MG63 (cell line): ENCODE data around the gene TSKS. TPM values are rescaled to one million over a fixed set of nuclear protein-coding genes. Genes with fewer than 3 reads are reported as not detected.

Source experiments
- DNase-seq: peaks from one replicate; pipeline ENCODE4 v3.0.0-alpha.2; 2020
- H3K27me3 ChIP-seq: fragments of 250-450 bp; sonication (Bioruptor Pico); 2 replicates; pipeline ENCODE4 v1.5.1; 2020; ENCODE audit warnings: mild to moderate bottlenecking, moderate library complexity
- H3K36me3 ChIP-seq: fragments of 250-450 bp; sonication (Bioruptor Pico); 2 replicates; pipeline ENCODE4 v1.5.1; 2020; ENCODE audit warnings: mild to moderate bottlenecking, moderate library complexity
- H3K4me3 ChIP-seq: fragments of 250-450 bp; sonication (Bioruptor Pico); 2 replicates; pipeline ENCODE4 v1.5.1; 2020; ENCODE audit warnings: mild to moderate bottlenecking, moderate library complexity
- H3K9me3 ChIP-seq: fragments of 250-450 bp; sonication (Bioruptor Pico); 2 replicates; pipeline ENCODE4 v1.5.1; 2020; ENCODE audit warnings: mild to moderate bottlenecking, moderate library complexity
- total RNA-seq: library from RNA; depleted of rRNA; stranded (reverse); fragments of >200 nt; shearing (Covaris generic); gene quantifications from 2 replicates; pipeline ENCODE4 v1.2.3, GENCODE V29; 2014; ENCODE audit warnings: low replicate concordance

TSKS gene
- total RNA-seq, 1 experiment from 2014 or later = not detected

DNA sequence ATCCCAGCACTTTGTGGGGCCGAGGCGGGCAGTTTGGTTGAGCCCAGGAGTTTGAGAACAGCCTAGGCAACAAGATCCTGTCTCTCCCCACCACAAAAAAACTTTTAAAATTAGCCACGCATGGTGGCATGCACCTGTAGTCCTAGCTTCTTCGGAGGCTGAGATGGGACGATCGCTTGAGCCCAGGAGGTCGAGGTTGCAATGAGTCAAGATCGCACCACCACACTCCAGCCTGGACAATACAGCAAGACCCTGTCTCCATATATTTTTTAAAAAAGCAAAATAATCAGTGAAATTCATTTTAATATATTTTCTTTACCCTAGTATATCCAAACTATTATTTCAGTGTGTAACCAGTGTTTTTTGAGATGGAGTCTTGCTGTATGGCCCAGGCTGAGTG is 11.9 kb upstream of the TSKS start:
- Histone ChIP-seq H3K36me3 (peaks cover 36% of the 10 kb centered on the region), H3K27me3 (no peaks in the 10 kb centered on the region), H3K4me3 (no peak overlapping the region), H3K9me3 (no peaks in the 10 kb centered on the region)
- no peak for DNase-seq

DNA sequence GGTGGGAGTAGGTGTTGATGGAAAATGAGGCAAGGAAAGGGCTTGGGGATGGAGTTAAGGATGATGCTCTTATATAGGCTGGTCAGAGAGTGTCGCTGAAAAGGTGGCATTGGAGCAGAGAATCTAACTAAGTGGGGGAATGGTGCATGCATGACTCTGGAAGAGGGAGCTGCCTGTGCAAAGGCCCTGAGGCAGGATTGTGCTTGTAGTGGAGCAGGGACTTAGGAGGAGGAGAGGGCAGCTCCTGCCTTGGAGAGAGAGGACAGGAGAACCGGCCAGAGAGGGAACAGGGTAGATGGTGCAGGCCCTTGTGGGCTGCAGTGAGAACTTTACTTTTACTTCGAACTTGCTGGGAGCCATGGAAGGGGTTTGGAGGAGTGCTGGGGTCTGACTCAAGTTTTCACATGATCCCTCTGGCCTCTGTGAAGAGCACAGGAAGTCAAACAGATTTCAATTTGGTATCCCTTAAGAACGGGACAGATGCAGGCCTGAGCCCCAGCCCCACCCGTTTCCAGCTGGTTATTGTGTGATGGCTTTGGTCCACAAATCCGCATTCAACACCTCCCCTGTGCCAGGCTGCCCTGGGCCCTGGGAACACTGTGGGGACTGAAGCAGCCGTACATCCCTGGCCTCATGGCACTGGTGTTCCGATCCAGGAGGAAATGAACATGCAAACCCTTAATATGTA is 10.7 kb upstream of the TSKS start:
- no peak overlapping the region for H3K4me3 ChIP-seq
- DNase-seq = no peak
- no peaks in the 10 kb centered on the region for H3K27me3 ChIP-seq
- peaks cover 42% of the 10 kb centered on the region for H3K36me3 ChIP-seq
- H3K9me3 ChIP-seq = no peaks in the 10 kb centered on the region

DNA sequence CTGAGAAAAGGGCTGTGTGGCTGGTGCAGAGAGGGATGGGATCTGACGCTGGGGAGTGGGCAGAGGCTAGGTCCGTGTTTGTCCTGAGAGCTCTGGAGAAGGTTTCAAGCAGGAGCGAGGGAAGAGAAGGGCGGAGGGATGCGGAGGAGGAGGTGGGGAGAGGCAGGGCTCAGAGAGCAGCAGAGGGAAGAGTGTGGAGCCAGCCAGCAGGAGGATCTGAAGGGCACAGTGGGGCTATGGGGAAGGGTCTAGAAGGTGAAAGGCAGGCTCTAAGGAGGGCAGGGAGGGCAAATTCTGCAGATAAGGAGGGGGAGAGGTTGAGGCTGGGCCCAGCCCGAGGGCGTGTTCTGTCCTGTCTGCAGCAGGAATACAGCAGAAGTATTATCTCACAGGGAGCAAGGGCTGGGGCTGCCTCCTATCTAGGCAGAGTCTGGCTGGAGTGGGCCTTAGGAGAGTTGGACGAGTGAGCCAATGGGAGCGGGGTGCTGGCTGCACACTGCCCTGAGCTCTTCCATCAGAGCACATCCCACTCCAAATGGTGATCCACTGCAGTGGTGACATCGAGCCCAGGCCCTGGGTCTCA is 9.8 kb upstream of the TSKS start:
- no peak overlapping the region for H3K4me3 ChIP-seq
- peaks cover 43% of the 10 kb centered on the region for H3K36me3 ChIP-seq
- H3K9me3 ChIP-seq = no peaks in the 10 kb centered on the region
- no peaks in the 10 kb centered on the region for H3K27me3 ChIP-seq
- no peak for DNase-seq

DNA sequence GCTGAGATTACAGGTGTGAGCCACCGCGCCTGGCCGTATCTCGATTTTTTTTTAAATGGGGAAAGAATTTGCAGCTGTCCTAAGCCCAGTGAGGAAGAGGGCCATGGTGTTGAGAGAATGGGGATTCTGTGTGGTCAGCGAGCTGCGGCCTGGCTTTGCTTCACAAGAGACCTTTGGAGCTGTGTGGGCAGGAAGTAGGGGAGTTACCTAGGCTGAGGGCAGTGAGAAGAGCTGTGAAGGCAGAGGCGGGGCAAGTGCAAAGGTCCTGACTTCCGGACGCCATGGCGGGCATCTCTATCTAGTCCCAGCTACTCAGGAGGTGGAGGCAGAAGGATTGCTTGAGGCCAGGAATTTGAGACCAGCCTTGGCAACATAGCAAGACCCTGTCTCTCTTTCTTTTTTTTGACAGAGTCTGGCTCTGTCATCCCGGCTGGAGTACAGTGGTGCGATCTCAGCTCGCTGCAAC is 8.6 kb upstream of the TSKS start:
- Histone ChIP-seq H3K27me3 (no peaks in the 10 kb centered on the region), H3K4me3 (no peak overlapping the region), H3K36me3 (peaks cover 42% of the 10 kb centered on the region), H3K9me3 (no peaks in the 10 kb centered on the region)
- no peak for DNase-seq

DNA sequence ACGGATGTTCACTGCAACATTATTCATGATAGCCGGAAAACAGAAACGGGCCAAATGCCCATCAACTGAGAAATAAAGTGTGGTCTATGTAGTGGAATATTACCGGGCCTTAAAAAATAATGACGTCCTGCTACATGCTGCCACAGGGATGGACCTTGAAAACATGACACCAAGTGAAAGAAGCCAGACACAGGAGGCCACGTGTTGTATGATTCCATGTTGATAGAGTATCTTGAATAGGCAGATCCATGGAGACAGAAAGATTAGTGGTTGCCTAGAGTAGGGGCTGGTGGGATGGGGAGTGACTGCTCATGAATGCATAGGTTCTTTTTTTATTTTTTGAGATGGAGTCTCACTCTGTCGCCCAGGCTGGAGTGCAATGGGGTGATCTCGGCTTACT is 7.4 kb upstream of the TSKS start:
- no peaks in the 10 kb centered on the region for H3K27me3 ChIP-seq
- H3K4me3 ChIP-seq = no peak overlapping the region
- DNase-seq = no peak

DNA sequence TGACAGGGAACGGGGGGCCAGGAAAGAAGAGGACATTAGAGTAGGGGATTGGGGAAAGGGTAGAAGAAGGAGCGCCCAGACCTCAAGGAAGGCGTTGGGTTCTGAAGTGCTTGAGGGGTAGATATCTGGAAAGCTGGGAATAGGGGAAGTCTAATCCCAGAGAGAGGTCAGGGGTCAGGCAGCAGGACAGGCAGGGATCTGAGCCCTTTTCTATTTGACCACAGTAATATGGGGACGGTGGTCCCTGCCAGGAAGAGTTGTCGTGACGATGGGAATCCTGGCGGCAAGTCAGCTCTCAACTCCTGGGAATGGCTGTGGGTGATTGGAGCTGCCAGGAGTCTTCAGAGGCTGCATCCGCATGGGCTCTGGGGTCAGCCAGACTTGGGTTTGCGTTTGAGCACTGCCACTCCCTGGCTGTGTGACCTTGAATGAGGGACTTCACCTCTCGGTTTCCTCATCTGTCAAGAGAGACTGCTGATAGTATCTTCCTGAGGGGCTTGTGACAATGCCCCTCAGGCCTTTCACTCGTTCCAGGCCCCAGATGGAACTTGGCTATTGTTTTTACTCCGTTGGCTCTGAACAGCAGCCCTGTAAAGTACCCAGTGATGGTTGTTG is 5.0 kb upstream of the TSKS start:
- DNase-seq = no peak
- no peaks in the 10 kb centered on the region for H3K27me3 ChIP-seq

More for the DNA sequence above, 7.4 kb upstream of the TSKS start:
- no peaks in the 10 kb centered on the region for H3K9me3 ChIP-seq
- peaks cover 36% of the 10 kb centered on the region for H3K36me3 ChIP-seq

DNA sequence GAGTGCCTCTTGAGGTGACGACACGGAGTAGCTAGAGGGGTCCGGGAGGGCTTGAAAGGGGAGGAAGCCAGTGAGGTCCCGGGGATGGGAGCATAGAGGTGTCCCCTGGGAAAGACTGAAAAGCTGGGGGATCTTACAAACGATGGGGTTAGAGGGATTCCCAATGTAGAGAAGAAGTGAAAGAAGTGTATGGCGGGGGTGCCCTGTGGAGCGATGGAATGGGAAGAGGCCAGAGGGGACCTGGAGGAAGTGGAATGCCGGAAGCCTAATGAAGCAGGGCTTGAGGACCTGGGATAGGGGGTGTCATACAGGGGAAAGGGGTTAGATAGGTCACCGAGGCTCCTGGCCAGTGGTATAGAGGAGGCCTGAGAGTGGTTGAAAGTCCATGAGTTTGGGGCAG is 4.3 kb upstream of the TSKS start:
- H3K4me3 ChIP-seq = peak overlapping the region; percentile 98
- H3K9me3 ChIP-seq = no peaks in the 10 kb centered on the region
- DNase-seq = no peak
- H3K36me3 ChIP-seq = peaks cover 23% of the 10 kb centered on the region
- no peaks in the 10 kb centered on the region for H3K27me3 ChIP-seq

More for the DNA sequence above, 5.0 kb upstream of the TSKS start:
- peaks cover 23% of the 10 kb centered on the region for H3K36me3 ChIP-seq
- H3K9me3 ChIP-seq = no peaks in the 10 kb centered on the region
- H3K4me3 ChIP-seq = peak overlapping the region; percentile 98

DNA sequence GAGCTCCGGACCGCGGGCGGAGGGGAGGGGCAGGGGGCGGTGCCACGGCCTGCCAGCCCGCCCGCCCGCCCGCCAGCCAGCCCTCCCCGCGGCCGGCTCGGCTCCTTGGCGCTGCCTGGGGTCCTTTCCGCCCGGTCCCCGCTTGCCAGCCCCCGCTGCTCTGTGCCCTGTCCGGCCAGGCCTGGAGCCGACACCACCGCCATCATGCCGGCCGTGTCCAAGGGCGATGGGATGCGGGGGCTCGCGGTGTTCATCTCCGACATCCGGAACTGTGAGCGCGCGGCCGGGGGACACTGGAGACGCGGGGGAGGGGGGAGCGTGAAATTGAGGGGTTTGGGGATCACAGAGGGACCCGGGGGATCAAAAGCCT is 3.8 kb upstream of the TSKS start, which contains the start of gene AP2A1:
Gene AP2A1, plus strand, starts transcription at position 72 of the 370 bp plus-strand sequence. Its CDS starts 133 bp downstream, at position 205.
- Histone ChIP-seq H3K27me3 (no peaks in the 10 kb centered on the region), H3K9me3 (no peaks in the 10 kb centered on the region), H3K36me3 (peaks cover 23% of the 10 kb centered on the region), H3K4me3 (peak within 1 kb of the TSS; percentile 98)
- no peak for DNase-seq

DNA sequence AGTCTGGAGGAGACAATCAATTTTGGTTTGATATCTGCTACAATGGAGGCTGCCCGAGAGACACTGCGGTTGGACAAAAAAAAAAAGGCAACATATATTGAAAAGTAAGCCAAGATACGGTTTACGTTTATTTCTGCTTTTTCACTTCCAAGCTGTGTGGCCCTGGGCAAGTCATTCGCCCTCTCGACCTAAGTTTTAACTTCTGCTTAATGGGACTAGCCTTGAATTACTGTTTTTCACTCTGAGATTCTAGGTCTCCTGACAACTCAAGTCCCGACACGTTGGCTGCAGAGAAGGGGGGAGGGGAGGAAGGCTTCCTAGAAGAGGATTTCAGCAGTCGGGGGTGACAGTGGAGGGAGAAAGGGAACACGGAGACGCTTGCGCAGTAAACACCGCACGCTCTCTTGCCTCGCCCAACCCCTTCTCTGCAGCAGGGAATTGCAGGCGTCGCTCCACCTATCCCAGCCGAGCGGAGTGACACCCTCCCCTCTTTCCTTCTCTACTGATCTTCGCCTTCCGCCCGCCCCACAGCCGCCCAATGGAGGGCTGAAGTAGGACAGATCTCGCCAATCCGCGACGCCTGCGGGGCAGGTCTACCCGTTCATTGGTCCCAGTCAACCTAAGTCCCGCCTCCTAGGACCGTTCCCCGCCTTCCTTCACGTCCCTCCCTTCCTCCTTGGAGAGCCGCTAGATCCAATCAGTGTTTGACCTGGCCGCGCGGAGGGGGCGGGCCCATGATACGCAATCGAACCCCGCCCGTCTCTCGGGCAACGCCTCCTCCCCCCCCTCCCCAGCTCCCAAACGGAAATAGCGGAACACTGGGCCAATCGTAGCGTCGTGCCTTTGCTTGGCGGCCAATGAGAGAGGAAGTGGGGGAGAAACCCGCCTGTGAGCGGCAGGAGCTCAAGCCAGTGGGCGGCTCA is 3.2 kb upstream of the TSKS start:
- Histone ChIP-seq H3K4me3 (peak overlapping the region; percentile 42), H3K36me3 (peaks cover 19% of the 10 kb centered on the region), H3K9me3 (no peaks in the 10 kb centered on the region), H3K27me3 (no peaks in the 10 kb centered on the region)
- DNase-seq = peak; percentile 100

DNA sequence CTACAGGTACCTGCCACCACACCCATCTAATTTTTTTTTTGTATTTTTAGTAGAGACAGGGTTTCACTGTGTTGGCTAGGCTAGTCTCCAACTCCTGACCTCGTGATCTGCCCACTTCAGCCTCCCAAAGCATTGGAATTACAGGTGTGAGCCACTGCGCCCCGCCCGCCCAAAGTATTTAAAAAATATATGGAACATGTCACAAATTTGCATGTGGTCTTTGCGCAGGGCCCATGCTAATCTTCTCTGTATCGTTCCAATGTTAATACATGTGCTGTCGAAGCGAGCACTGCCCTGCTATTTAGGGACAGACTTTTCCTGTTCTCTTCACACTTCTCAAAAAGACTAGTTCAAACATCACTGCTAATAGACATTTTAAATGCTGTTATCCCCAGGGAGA is 1.2 kb upstream of the TSKS start:
- Histone ChIP-seq H3K27me3 (no peaks in the 10 kb centered on the region), H3K36me3 (peaks cover 10% of the 10 kb centered on the region), H3K9me3 (no peaks in the 10 kb centered on the region), H3K4me3 (no peak overlapping the region)
- no peak for DNase-seq

DNA sequence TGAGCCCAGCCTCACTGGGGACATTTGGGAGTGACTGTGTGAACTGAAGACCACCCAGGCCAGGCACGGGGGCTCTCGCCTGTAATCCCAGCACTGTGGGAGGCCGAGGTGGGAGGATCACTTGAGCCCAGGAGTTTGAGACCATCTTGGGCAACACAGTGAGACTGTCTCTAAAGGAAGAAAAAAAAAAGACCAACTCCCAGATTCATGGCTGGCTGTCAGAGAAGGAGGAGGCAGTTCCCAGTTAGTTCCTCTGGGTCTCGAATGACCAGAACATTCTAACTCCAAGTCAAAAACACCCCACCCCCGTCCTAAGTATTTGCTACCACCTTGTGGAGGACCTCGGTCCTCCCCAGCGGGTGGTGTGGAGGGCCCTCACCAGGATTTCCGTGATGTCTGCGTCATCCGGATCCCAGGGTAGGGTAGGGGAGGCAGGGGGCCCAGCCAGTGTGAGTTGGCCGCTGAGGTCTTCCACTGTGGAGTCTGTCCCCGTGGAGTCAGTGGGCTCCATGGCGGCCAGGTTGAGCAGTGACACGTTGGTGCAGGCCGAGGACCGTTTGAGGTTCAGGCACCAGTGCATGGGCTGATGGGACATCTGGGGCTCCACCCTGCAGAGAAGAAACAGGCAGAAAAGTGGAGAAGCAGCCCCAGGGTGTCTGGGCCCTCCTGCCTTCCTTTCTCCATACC is 1.3 kb downstream of the TSKS start:
- Histone ChIP-seq H3K36me3 (no peaks in the 10 kb centered on the region), H3K4me3 (no peak overlapping the region), H3K9me3 (peaks cover 2% of the 10 kb centered on the region; the same call in 1 of the 2 replicates), H3K27me3 (no peaks in the 10 kb centered on the region)
- no peak for DNase-seq

DNA sequence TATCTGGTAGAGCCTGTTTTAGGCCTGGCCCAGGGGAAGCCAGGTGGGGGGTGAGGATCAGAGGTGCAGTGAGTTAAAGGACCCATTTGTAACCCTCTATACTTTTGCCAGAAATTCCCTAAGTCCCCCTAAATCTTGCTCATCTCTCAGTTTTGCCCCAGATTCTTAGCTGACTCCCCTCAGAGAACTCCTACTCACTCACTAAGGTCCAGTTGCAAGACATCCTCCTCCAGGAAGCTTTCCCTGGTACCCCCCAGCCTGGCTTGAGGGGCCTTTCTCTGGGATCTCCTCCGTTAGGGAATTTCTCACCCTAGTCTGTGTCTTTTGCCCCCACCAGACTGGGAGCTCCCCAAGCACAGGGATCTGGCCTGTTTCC is 1.9 kb downstream of the TSKS start:
- H3K4me3 ChIP-seq = no peak overlapping the region
- H3K9me3 ChIP-seq = peaks cover 3% of the 10 kb centered on the region; the same call in 1 of the 2 replicates
- no peaks in the 10 kb centered on the region for H3K27me3 ChIP-seq
- no peak for DNase-seq
- no peaks in the 10 kb centered on the region for H3K36me3 ChIP-seq

DNA sequence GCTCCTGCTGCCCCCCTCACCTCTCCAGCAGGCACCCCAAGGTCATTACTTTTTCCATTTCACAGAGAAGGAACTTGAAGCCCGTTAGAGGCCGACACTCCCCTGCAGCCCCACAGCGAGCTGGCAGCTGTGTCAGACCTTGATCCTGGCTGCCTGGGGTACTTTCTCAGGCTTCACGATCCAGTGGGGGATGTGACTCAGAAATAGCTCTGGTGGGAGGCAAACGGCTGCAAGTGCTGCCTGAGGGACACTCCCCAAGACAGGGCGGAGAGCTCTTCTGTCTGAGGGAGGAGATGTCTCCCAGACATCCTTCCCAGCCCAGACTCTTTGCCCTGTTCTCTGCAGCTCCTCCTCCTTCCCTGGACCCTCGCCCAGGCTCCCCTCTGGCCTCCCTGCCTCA is 4.8 kb downstream of the TSKS start:
- H3K36me3 ChIP-seq = no peaks in the 10 kb centered on the region
- H3K9me3 ChIP-seq = peaks cover 5% of the 10 kb centered on the region; the same call in 1 of the 2 replicates
- H3K27me3 ChIP-seq = no peaks in the 10 kb centered on the region
- no peak overlapping the region for H3K4me3 ChIP-seq
- peak; percentile 38 for DNase-seq

DNA sequence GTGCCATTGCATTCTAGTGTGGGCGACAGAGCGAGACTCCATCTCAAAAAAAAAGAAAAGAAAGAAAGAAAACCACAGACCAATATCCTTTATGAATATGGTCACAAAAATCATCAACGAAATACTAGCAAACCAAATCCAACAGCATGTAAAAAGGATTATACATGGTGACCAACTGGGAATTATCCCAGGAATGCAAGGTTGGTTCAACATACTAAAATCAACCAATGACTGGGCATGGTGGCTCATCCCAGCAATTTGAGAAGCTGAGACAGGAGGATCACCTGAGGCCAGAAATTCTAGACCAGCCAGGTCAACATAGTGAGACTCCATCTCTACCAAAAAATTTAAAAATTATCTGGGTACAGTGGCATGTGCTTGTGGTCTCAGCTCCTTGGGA is 7.2 kb downstream of the TSKS start:
- H3K27me3 ChIP-seq = no peaks in the 10 kb centered on the region
- peaks cover 5% of the 10 kb centered on the region; the same call in 1 of the 2 replicates for H3K9me3 ChIP-seq
- no peaks in the 10 kb centered on the region for H3K36me3 ChIP-seq
- DNase-seq = no peak
- no peak overlapping the region for H3K4me3 ChIP-seq

DNA sequence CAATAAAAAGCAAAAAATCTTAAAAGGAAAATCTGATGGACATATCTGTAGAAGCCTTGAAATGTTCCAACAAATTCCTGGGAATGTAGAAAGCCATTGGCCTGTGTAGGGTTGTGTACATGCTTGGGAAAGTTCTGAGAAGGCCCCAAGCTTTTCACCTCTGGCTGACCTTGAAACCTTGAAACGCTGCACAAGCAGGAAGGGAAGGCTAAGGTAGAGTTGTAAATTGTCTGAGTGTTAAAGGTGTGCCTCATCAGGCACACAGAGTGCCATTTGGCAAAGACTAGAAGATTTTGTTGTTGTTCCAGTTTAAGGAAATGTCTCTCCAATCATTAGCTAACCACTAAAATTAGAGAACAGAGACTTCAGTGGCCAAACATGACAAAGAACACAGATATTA is 10.4 kb downstream of the TSKS start:
- DNase-seq = no peak
- H3K27me3 ChIP-seq = no peaks in the 10 kb centered on the region
- no peak overlapping the region for H3K4me3 ChIP-seq
- peaks cover 5% of the 10 kb centered on the region; the same call in 1 of the 2 replicates for H3K9me3 ChIP-seq
- no peaks in the 10 kb centered on the region for H3K36me3 ChIP-seq

DNA sequence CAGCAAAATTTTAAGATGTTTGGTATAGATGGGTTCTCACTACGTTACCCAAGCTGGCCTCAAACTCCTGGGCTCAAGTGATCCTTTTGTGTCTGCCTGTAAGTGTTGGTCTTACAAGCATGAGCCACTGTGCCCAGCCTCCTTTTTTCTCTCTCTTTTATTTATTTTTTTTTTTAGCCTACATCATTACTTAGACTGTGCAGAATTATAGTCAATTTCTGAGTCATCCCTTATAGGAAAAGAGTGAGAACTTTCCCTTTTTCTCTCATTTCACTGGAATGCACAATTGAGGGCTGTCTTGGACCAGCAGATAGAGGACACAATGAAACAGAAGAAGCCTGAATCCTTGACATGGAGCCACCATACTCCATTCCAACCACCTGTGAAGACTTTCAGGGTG is 13.3 kb downstream of the TSKS start:
- no peak for DNase-seq
- H3K27me3 ChIP-seq = no peaks in the 10 kb centered on the region
- no peaks in the 10 kb centered on the region for H3K36me3 ChIP-seq
- H3K4me3 ChIP-seq = no peak overlapping the region
- H3K9me3 ChIP-seq = no peaks in the 10 kb centered on the region
